WERI-Rb-1 (cell line): Measurements from ENCODE around the gene GSTP1.
"Not testable (repeated sequence)": the region's sequence is repeated elsewhere in the genome, so short reads cannot be mapped to it uniquely, and the experiment has no call there.

Experiments used
- DNase-seq: peaks from one replicate; pipeline ENCODE4 v3.0.0-alpha.2; 2020
- H3K27ac ChIP-seq: fragments of 250-450 bp; sonication (Bioruptor Pico); 2 replicates; pipeline ENCODE4 v1.5.1; 2020; ENCODE audit warnings: mild to moderate bottlenecking, moderate library complexity
- H3K27me3 ChIP-seq: fragments of 250-450 bp; sonication (Bioruptor Pico); 2 replicates; pipeline ENCODE4 v1.5.1; 2021; ENCODE audit warnings: mild to moderate bottlenecking, low read depth, moderate library complexity; ENCODE audit not compliant: insufficient read depth, severe bottlenecking
- H3K36me3 ChIP-seq: fragments of 250-450 bp; sonication (Bioruptor Pico); 2 replicates; pipeline ENCODE4 v1.5.1; 2020; ENCODE audit warnings: mild to moderate bottlenecking, moderate library complexity
- H3K4me3 ChIP-seq: 2 replicates; pipeline ENCODE4 v1.5.1; 2011; ENCODE audit warnings: low read depth, mild to moderate bottlenecking, control low read depth, low read length
- H3K9me3 ChIP-seq: fragments of 250-450 bp; sonication (Bioruptor Pico); 2 replicates; pipeline ENCODE4 v1.5.1; 2021; ENCODE audit warnings: mild to moderate bottlenecking, moderate library complexity; ENCODE audit not compliant: severe bottlenecking
- TF ChIP-seq, protein P1 (sequence below): IDR thresholded peaks from 2 replicates; pipeline ENCODE4 v1.5.1; 2011; ENCODE audit warnings: low read depth, mild to moderate bottlenecking, control low read depth, inconsistent platforms, low read length

The GSTP1 gene

DNA sequence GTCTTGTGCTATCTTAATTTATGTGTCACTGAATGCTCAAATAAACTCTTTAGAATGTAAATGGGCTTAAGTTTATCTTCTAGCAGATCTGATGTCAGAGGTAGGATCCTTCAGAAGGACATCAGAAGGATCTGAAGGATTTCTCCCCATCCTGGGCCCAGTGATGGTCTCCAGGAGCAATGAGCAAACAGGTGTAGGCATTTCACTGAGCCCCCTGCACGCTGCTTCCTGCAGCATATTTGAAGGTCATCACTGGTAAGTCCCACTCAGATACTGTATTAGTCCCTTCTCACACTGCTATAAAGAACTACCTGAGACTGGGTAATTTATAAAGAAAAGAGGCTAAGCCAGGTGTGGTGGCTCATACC lies 4.5 kb downstream of the GSTP1 start:
- no peak for DNase-seq
- Histone ChIP-seq H3K36me3 (no peaks in the 10 kb centered on the region), H3K27me3 (no peaks in the 10 kb centered on the region), H3K4me3 (no peak overlapping the region), H3K27ac (no peak overlapping the region), H3K9me3 (no peaks in the 10 kb centered on the region)
- TF ChIP-seq, protein P1, sequence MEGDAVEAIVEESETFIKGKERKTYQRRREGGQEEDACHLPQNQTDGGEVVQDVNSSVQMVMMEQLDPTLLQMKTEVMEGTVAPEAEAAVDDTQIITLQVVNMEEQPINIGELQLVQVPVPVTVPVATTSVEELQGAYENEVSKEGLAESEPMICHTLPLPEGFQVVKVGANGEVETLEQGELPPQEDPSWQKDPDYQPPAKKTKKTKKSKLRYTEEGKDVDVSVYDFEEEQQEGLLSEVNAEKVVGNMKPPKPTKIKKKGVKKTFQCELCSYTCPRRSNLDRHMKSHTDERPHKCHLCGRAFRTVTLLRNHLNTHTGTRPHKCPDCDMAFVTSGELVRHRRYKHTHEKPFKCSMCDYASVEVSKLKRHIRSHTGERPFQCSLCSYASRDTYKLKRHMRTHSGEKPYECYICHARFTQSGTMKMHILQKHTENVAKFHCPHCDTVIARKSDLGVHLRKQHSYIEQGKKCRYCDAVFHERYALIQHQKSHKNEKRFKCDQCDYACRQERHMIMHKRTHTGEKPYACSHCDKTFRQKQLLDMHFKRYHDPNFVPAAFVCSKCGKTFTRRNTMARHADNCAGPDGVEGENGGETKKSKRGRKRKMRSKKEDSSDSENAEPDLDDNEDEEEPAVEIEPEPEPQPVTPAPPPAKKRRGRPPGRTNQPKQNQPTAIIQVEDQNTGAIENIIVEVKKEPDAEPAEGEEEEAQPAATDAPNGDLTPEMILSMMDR: no peak

DNA sequence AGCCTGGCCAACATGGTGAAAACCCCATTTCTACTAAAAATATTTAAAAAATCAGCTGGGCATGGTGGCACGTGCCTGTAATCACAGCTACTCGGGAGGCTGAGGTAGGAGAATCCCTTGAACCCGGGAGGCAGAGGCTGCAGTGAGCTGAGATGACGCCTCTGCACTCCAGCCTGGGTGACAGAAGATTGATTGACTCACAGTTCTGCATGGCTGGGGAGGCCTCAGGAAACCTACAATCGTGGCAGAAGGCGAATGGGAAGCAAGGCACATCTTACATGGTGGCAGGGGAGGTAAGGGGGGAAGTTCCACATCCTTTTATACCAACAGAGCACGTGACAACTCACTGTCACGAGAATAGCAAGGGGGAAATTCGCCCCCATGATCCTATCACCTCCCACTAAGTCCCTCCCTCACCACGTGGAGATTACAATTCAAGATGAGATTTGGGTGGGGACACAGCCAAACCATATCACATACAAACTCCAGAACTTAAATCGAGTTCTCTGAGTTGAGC lies 5.3 kb downstream of the GSTP1 start:
- not testable (repeated sequence) for H3K4me3 ChIP-seq, H3K9me3 ChIP-seq, DNase-seq, H3K27ac ChIP-seq, H3K27me3 ChIP-seq, H3K36me3 ChIP-seq

DNA sequence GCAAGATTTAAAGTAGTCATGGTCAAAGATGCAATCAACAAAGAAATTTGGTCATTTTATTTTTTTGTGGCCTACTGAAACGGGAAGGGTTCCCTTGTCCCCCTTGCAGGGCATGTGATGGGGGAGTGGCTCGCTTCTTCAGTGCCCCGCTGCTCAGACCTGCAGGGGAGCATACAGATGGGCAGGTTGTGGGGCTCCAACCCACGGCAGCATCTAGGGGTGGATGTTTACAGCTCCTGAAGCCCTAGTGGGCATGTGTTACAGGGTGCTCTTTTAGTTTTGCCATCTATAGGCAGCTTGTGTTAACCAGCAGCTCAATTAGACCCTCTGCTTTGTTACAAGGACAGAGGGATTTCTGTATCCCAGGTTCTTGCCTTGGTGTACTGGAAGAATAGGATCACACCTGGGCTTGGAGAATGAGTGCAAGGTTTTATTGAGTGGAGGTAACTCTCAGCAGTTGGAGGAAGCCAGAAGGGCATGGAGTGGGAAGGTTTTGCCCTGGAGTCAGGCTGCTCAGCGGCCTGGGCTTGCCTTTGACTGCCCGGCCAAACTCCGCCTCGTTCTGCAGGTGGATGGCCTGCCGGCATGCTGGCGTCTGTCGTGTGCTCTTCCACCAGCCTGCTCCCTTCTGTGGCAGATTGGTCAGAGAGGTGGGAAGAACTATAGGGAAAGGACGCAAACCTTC lies 9.4 kb downstream of the GSTP1 start:
- Histone ChIP-seq H3K9me3 (peaks cover 7% of the 10 kb centered on the region), H3K36me3 (no peaks in the 10 kb centered on the region), H3K27ac (no peak overlapping the region), H3K4me3 (no peak overlapping the region), H3K27me3 (no peaks in the 10 kb centered on the region)
- DNase-seq: no peak
- TF ChIP-seq, protein P1: no peak

DNA sequence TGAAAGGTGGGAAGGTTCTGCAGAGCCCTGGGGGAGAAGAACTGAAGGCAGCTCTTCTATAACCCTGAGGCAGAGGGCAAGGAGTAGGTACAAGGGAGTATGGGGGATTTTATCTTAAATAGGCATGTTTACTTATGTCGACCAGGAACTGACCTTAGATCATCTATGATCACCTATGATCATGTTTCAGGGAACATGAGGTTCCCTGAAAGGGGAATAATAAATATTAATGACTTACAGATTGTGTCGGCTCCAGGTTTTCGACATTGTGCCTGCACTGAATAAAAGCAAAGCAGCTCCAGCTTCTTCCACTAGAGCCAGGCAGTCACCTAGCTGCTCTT lies 9.9 kb downstream of the GSTP1 start:
- DNase-seq: no peak
- no peaks in the 10 kb centered on the region for H3K36me3 ChIP-seq
- TF ChIP-seq, protein P1: no peak
- H3K27ac ChIP-seq: no peak overlapping the region
- peaks cover 7% of the 10 kb centered on the region for H3K9me3 ChIP-seq
- H3K27me3 ChIP-seq: no peaks in the 10 kb centered on the region
- H3K4me3 ChIP-seq: no peak overlapping the region

DNA sequence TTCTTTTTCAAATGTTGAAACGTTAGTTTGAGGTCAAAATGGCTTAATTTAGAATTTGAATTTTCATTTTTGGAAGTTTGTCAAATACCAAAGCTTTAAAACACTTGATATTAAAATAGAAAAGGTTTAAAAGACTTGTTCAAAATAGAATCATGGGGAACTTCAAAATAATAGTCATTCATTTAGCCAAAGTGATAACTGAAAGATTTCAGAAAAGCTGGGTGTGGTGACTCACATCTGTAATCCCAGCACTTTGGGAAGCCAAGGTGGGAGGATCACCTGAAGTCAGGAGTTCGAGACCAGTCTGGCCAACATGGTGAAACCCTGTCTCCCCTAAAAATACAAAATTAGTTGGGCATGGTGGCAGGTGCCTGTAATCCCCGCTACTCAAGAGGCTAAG lies 10.9 kb downstream of the GSTP1 start:
- no peaks in the 10 kb centered on the region for H3K27me3 ChIP-seq
- peaks cover 11% of the 10 kb centered on the region for H3K9me3 ChIP-seq
- no peak overlapping the region for H3K27ac ChIP-seq
- TF ChIP-seq, protein P1: no peak
- no peak for DNase-seq
- H3K36me3 ChIP-seq: no peaks in the 10 kb centered on the region
- H3K4me3 ChIP-seq: no peak overlapping the region

DNA sequence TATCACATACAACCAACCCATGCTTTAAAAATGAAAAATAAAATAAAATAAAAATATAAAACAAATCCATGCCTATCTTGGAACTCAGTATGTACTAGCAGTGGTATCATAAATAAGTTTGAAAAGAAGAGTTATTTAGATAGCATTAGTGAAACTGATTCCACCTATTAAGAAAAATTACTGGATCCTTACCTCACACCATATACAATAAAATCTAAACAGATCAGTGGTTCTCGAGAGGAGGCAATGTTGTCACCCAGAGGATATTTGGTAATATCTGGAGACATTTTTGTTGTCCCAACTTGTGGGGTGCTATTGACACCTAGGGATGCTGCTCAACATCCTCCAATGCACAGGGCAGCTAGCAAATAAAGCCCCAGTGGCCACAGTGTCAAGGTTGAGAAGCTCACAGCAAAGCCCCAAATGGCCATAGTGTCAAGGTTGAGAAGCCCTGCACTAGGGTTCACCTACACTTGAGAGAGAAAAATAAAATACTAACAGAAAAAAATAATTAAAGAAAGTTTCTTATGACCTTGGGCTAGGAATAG lies 13.2 kb downstream of the GSTP1 start:
- Histone ChIP-seq H3K36me3 (no peaks in the 10 kb centered on the region), H3K4me3 (no peak overlapping the region), H3K27ac (no peak overlapping the region), H3K27me3 (no peaks in the 10 kb centered on the region), H3K9me3 (peaks cover 11% of the 10 kb centered on the region)
- no peak for DNase-seq
- TF ChIP-seq, protein P1: no peak

DNA sequence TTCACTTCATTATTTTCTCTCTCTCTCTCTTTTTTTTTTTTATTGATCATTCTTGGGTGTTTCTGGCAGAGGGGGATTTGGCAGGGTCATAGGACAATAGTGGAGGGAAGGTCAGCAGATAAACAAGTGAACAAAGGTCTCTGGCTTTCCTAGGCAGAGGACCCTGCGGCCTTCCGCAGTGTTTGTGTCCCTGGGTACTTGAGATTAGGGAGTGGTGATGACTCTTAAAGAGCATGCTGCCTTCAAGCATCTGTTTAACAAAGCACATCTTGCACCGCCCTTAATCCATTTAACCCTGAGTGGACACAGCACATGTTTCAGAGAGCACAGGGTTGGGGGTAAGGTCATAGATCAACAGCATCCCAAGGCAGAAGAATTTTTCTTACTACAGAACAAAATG lies 13.8 kb downstream of the GSTP1 start:
- H3K27ac ChIP-seq, H3K4me3 ChIP-seq, DNase-seq, H3K27me3 ChIP-seq, H3K36me3 ChIP-seq: not testable (repeated sequence)
- peaks cover 13% of the 10 kb centered on the region for H3K9me3 ChIP-seq

DNA sequence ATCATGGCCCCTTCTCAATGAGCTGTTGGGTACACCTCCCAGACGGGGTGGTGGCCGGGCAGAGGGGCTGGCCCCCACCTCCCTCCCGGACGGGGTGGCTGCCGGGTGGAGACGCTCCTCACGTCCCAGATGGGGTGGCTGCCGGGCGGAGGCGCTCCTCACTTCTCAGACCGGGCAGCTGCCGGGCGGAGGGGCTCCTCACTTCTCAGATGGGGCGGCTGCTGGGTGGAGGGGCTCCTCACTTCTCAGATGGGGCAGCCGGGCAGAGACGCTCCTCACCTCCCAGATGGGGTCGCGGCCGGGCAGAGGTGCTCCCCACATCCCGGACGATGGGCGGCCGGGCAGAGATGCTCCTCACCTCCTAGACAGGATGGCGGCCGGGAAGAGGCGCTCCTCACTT lies 14.4 kb downstream of the GSTP1 start:
- not testable (repeated sequence) for H3K27ac ChIP-seq, H3K4me3 ChIP-seq, H3K36me3 ChIP-seq, DNase-seq, H3K27me3 ChIP-seq
- peaks cover 16% of the 10 kb centered on the region for H3K9me3 ChIP-seq
